Measurements from ENCODE around the gene CD34. TPM values are rescaled to one million over a fixed set of nuclear protein-coding genes. Genes with fewer than 3 reads are reported as not detected.

The CD34 gene
- total RNA-seq, 1 experiment from 2014 or later, result not detected

DNA sequence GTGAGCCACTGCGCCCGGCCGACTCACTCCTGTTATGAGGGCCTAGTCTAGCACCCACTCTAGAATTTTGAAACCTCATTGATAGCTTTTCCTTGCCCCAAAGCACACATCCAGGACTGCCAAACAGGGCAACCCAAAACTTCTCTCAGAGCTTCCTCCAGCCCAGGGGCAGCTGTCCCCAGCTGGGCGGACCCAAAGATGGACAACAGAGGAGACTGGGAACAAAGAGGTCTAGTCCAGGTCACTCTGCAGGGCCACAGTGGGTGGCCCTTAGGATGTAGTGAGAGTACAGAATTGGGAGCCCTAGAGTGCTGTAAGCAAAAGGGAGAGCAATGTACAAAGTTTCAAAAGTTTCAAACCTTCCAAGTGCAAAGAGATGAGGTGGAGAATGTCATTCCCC lies 1.2 kb downstream of the CD34 start:
- ChIA-PET POLR2A (ENCODE audit: unreplicated experiment) (no interaction called here), CTCF (no interaction called here)
- Histone ChIP-seq H3K79me2 (ENCODE audit: low read length) (no peaks in the 10 kb centered on the region), H3K9me2 (replicated peaks; ENCODE audit: low read length) (no peaks in the 10 kb centered on the region), H3K9ac (ENCODE audit: low read length) (no peak overlapping the region), H2AFZ (ENCODE audit: low read length) (no peak overlapping the region), H3K27me3 (ENCODE audit: low read length) (peaks cover 28% of the 10 kb centered on the region), H3K4me2 (ENCODE audit: low read length) (no peak overlapping the region), H3F3A (ENCODE audit: low read length, unreplicated experiment) (no peaks in the 10 kb centered on the region), H3K27ac (ENCODE audit: low read length) (no peak overlapping the region), H4K20me1 (ENCODE audit: low read length) (no peaks in the 10 kb centered on the region), H3K36me3 (ENCODE audit: low read depth, low read length) (no peaks in the 10 kb centered on the region), H3K4me1 (ENCODE audit: insufficient read depth, low read length) (no peaks in the 10 kb centered on the region), H3K9me3 (ENCODE audit: low read length) (no peaks in the 10 kb centered on the region), H3K4me3 (ENCODE audit: low read length) (no peak overlapping the region)
- BruUV-seq (replicated peaks), result no TSS peak
- ATAC-seq, result no peak
- TF ChIP-seq EZH2 (IDR thresholded peaks at IDR 0.05; ENCODE audit: low read length, unreplicated experiment) (no peak), EZH2phosphoT487 (IDR thresholded peaks at IDR 0.05; ENCODE audit: borderline replicate concordance, low read length) (no peak)
- TF ChIP-seq, protein P1, sequence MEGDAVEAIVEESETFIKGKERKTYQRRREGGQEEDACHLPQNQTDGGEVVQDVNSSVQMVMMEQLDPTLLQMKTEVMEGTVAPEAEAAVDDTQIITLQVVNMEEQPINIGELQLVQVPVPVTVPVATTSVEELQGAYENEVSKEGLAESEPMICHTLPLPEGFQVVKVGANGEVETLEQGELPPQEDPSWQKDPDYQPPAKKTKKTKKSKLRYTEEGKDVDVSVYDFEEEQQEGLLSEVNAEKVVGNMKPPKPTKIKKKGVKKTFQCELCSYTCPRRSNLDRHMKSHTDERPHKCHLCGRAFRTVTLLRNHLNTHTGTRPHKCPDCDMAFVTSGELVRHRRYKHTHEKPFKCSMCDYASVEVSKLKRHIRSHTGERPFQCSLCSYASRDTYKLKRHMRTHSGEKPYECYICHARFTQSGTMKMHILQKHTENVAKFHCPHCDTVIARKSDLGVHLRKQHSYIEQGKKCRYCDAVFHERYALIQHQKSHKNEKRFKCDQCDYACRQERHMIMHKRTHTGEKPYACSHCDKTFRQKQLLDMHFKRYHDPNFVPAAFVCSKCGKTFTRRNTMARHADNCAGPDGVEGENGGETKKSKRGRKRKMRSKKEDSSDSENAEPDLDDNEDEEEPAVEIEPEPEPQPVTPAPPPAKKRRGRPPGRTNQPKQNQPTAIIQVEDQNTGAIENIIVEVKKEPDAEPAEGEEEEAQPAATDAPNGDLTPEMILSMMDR (conservative IDR thresholded peaks at IDR 0.05; ENCODE audit: low read depth, low read length), result no peak
- no peak for DNase-seq
- intact Hi-C loops (cut with micrococcal nuclease), result no loop called here

DNA sequence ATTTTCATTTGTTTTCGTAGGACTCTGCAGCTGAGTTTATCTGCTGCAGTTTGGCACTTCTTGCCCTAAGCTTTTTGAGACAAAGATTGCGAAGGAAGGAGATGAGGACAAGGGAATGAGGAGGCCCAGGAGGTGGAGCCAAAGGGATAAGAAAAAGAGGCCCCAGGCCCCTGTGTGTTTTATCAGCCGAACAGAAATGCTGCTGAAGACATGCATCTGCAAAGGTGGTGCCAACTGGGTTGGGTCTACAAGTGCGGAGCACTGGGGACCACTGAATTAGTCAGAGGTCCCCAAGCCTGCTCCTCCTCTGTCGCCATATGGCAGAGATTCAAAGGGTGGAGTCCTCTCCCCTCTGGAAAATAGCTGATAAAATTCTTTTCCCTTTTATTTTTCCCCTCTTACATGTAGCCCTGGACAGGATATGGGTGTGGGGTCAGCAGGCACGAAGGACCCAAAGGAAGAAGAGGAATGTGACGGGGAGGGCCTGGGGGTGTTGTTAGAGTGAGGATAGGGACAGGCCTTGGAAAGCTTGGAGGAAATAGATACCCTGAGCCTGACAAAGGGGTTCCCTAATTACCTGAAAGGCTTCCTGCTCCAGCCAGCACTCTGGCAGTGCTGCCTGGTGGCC lies 2.7 kb downstream of the CD34 start:
- no peaks in the 10 kb centered on the region for H3K4me1 ChIP-seq (ENCODE audit: insufficient read depth, low read length)
- H3K9me2 ChIP-seq (replicated peaks; ENCODE audit: low read length), result no peaks in the 10 kb centered on the region
- no peaks in the 10 kb centered on the region for H3F3A ChIP-seq (ENCODE audit: low read length, unreplicated experiment)
- no peaks in the 10 kb centered on the region for H4K20me1 ChIP-seq (ENCODE audit: low read length)
- peaks cover 28% of the 10 kb centered on the region for H3K27me3 ChIP-seq (ENCODE audit: low read length)
- CTCF ChIA-PET, result interaction anchor here (0.6 kb wide), 3 partner anchors 36 to 1273 kb away, joined by 3 to 4 read pairs (median 3); no protein-coding TSS in a partner anchor
- H3K4me2 ChIP-seq (ENCODE audit: low read length), result no peak overlapping the region
- H3K9ac ChIP-seq (ENCODE audit: low read length), result no peak overlapping the region
- H3K9me3 ChIP-seq (ENCODE audit: low read length), result no peaks in the 10 kb centered on the region
- TF ChIP-seq EZH2phosphoT487 (IDR thresholded peaks at IDR 0.05; ENCODE audit: borderline replicate concordance, low read length) (no peak), EZH2 (IDR thresholded peaks at IDR 0.05; ENCODE audit: low read length, unreplicated experiment) (no peak)
- TF ChIP-seq, protein P1 (conservative IDR thresholded peaks at IDR 0.05; ENCODE audit: low read depth, low read length), result no peak
- ATAC-seq (no peak), DNase-seq (no peak)
- H3K4me3 ChIP-seq (ENCODE audit: low read length), result no peak overlapping the region
- no peak overlapping the region for H3K27ac ChIP-seq (ENCODE audit: low read length)
- no peaks in the 10 kb centered on the region for H3K36me3 ChIP-seq (ENCODE audit: low read depth, low read length)
- H3K79me2 ChIP-seq (ENCODE audit: low read length), result no peaks in the 10 kb centered on the region
- BruUV-seq (replicated peaks), result no TSS peak
- no peak overlapping the region for H2AFZ ChIP-seq (ENCODE audit: low read length)
- POLR2A ChIA-PET (ENCODE audit: unreplicated experiment), result no interaction called here
- intact Hi-C loops (cut with micrococcal nuclease), result no loop called here

DNA sequence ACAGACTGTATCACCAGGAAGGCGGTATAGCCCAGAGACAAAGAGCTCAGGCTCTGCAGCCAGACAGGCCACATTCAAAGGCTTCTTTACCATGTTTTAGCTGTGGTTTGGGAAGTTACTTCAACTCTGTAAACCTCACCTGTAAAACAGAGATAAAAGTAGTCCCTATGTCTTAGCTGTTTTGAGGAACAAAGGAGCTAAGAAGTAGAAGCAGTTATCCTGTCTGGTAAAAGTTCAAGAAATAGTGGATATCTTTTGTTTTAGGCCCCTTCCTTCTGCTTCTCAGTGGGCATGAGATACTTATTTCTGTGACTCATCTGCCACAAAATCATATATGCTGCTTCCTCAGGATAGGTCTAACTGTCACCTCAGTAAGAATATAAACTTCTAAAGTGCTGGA lies 6.5 kb downstream of the CD34 start:
- H2AFZ ChIP-seq (ENCODE audit: low read length), result no peak overlapping the region
- no TSS peak for BruUV-seq (replicated peaks)
- no peak overlapping the region for H3K4me3 ChIP-seq (ENCODE audit: low read length)
- CTCF ChIA-PET, result no interaction called here
- no peaks in the 10 kb centered on the region for H3K4me1 ChIP-seq (ENCODE audit: insufficient read depth, low read length)
- H3K27me3 ChIP-seq (ENCODE audit: low read length), result no peaks in the 10 kb centered on the region
- intact Hi-C loops (cut with micrococcal nuclease), result no loop called here
- H3K9me3 ChIP-seq (ENCODE audit: low read length), result no peaks in the 10 kb centered on the region
- POLR2A ChIA-PET (ENCODE audit: unreplicated experiment), result interaction anchor here (0.6 kb wide), 1 partner anchor 299 kb away, joined by 3 read pairs; no protein-coding TSS in a partner anchor
- H3K36me3 ChIP-seq (ENCODE audit: low read depth, low read length), result no peaks in the 10 kb centered on the region
- no peaks in the 10 kb centered on the region for H3K79me2 ChIP-seq (ENCODE audit: low read length)
- TF ChIP-seq EZH2 (IDR thresholded peaks at IDR 0.05; ENCODE audit: low read length, unreplicated experiment) (no peak), EZH2phosphoT487 (IDR thresholded peaks at IDR 0.05; ENCODE audit: borderline replicate concordance, low read length) (no peak)
- TF ChIP-seq, protein P1 (conservative IDR thresholded peaks at IDR 0.05; ENCODE audit: low read depth, low read length), result no peak
- ATAC-seq (no peak), DNase-seq (no peak)
- H3F3A ChIP-seq (ENCODE audit: low read length, unreplicated experiment), result no peaks in the 10 kb centered on the region
- H3K9ac ChIP-seq (ENCODE audit: low read length), result no peak overlapping the region
- H3K4me2 ChIP-seq (ENCODE audit: low read length), result no peak overlapping the region
- H4K20me1 ChIP-seq (ENCODE audit: low read length), result no peaks in the 10 kb centered on the region
- no peak overlapping the region for H3K27ac ChIP-seq (ENCODE audit: low read length)
- no peaks in the 10 kb centered on the region for H3K9me2 ChIP-seq (replicated peaks; ENCODE audit: low read length)
